Cardiac muscle cell (in vitro differentiated cells and primary cell): ENCODE measurements around the gene ZBTB39. TPM values are rescaled to one million over a fixed set of nuclear protein-coding genes. Genes with fewer than 3 reads are reported as not detected.

Experiments used
- DNase-seq, 2 donors: peaks; one replicate each; pipeline versions ENCODE4 v3.0.0 to v3.0.0-alpha.2; 2010 to 2017; ENCODE audit warnings: low read depth in 1 of 2, low spot score in 1 of 2
- H3K27ac ChIP-seq: fragments of 200-600 bp; sonication (generic); 2 replicates; pipeline ENCODE4 v1.5.1; 2016
- H3K27me3 ChIP-seq: fragments of 200-600 bp; sonication (generic); 2 replicates; pipeline ENCODE4 v1.6.0; 2016; ENCODE audit warnings: control low read depth
- H3K36me3 ChIP-seq: fragments of 200-600 bp; sonication (generic); 2 replicates; pipeline ENCODE4 v1.5.1; 2016; ENCODE audit warnings: control low read depth
- H3K4me1 ChIP-seq: fragments of 200-600 bp; sonication (generic); 2 replicates; pipeline ENCODE4 v1.8.1; 2017; ENCODE audit warnings: low read depth, mild to moderate bottlenecking, mixed run types
- H3K4me3 ChIP-seq: fragments of 200-600 bp; sonication (generic); 2 replicates; pipeline ENCODE4 v1.5.1; 2016; ENCODE audit warnings: mild to moderate bottlenecking
- H3K9me3 ChIP-seq: fragments of 200-600 bp; sonication (generic); 2 replicates; pipeline ENCODE4 v1.5.1; 2017; ENCODE audit warnings: low read depth, mild to moderate bottlenecking, control low read depth
- polyA plus RNA-seq: library from polyadenylated mRNA; unstranded; fragments of >200 nt; fragmentation: Nextera tagmentation; extraction: Ambion mirVana; gene quantifications from 2 replicates; pipeline ENCODE4 v1.2.1, GENCODE V29; 2016
- total RNA-seq: library from RNA; depleted of rRNA; stranded (reverse); fragments of >200 nt; gene quantifications from 2 replicates; pipeline ENCODE4 v1.2.3, GENCODE V29; 2016
- TF ChIP-seq, protein P1 (sequence below): IDR thresholded peaks from 2 replicates; pipeline ENCODE4 v1.5.1; 2012; ENCODE audit warnings: low read depth, mild to moderate bottlenecking, low read length

Gene ZBTB39
- total and polyA plus RNA-seq, 2 experiments from 2014 or later = 8.8 to 17.9 TPM

DNA sequence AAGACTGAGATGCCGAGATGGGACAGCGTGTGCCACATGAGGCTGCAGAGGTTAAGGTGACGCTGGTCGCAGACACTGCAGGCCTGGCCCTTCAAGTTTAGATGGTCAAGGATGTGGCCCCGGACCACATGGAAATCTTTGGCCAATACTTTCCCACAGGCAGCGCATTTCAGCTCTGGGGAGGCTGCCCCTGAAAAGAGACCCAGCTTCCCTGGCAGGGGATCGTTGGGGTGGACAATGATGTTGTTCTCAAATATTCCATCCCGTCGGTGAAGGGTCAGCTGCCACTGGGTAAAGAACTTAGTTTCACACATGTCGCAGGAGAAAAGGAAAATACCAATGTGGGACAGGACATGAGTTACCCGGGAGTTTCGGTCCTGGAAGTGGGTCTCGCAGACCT, 3.0 kb downstream of the ZBTB39 start:
- peaks cover 11% of the 10 kb centered on the region for H3K4me1 ChIP-seq
- H3K27me3 ChIP-seq = no peaks in the 10 kb centered on the region
- H3K36me3 ChIP-seq = peaks cover 19% of the 10 kb centered on the region
- no peaks in the 10 kb centered on the region for H3K9me3 ChIP-seq
- no peak overlapping the region for H3K4me3 ChIP-seq
- TF ChIP-seq, protein P1, sequence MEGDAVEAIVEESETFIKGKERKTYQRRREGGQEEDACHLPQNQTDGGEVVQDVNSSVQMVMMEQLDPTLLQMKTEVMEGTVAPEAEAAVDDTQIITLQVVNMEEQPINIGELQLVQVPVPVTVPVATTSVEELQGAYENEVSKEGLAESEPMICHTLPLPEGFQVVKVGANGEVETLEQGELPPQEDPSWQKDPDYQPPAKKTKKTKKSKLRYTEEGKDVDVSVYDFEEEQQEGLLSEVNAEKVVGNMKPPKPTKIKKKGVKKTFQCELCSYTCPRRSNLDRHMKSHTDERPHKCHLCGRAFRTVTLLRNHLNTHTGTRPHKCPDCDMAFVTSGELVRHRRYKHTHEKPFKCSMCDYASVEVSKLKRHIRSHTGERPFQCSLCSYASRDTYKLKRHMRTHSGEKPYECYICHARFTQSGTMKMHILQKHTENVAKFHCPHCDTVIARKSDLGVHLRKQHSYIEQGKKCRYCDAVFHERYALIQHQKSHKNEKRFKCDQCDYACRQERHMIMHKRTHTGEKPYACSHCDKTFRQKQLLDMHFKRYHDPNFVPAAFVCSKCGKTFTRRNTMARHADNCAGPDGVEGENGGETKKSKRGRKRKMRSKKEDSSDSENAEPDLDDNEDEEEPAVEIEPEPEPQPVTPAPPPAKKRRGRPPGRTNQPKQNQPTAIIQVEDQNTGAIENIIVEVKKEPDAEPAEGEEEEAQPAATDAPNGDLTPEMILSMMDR = no peak
- no peak overlapping the region for H3K27ac ChIP-seq
- no peak for DNase-seq

GRCh38 chr12:57001448-57001906, 4.9 kb downstream of the ZBTB39 start:
- TF ChIP-seq, protein P1 = peak; percentile 81
- H3K9me3 ChIP-seq = no peaks in the 10 kb centered on the region
- DNase-seq = peak; percentile 77 to 81
- no peak overlapping the region for H3K4me3 ChIP-seq
- peaks cover 8% of the 10 kb centered on the region for H3K4me1 ChIP-seq
- H3K36me3 ChIP-seq = peaks cover 19% of the 10 kb centered on the region
- H3K27ac ChIP-seq = no peak overlapping the region
- no peaks in the 10 kb centered on the region for H3K27me3 ChIP-seq

GRCh38 chr12:57000393-57000792, 6.0 kb downstream of the ZBTB39 start:
- Histone ChIP-seq H3K4me3 (no peak overlapping the region), H3K9me3 (no peaks in the 10 kb centered on the region), H3K27ac (no peak overlapping the region), H3K27me3 (no peaks in the 10 kb centered on the region), H3K4me1 (peaks cover 7% of the 10 kb centered on the region), H3K36me3 (peaks cover 19% of the 10 kb centered on the region)
- no peak for DNase-seq
- TF ChIP-seq, protein P1 = no peak

DNA sequence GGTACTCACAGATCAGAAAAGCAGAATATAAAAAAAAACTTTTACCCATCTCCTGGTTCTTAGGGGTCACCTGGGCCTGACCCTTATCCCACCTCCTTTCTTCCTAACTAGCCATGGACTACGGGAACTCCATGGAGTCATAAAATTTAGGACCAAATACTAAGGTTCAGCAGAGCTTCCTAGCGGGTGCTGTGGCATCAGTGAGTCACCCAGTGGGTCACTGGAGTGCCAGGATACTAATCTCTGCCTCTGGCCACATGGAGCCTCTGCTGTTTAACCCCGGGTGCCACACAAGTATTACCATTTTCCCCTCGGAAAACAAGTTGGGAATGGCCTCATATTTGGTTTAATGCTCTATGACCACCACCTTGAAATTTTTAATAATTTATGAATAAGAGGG, 6.9 kb downstream of the ZBTB39 start:
- H3K4me1 ChIP-seq = peaks cover 3% of the 10 kb centered on the region
- H3K27me3 ChIP-seq = no peaks in the 10 kb centered on the region
- peaks cover 19% of the 10 kb centered on the region for H3K36me3 ChIP-seq
- no peaks in the 10 kb centered on the region for H3K9me3 ChIP-seq
- DNase-seq = no peak
- H3K4me3 ChIP-seq = no peak overlapping the region
- TF ChIP-seq, protein P1 = no peak
- H3K27ac ChIP-seq = no peak overlapping the region

- H3K9me3 ChIP-seq = no peaks in the 10 kb centered on the region
- no peak overlapping the region for H3K4me3 ChIP-seq
- TF ChIP-seq, protein P1 = no peak
- no peak for DNase-seq
- H3K27me3 ChIP-seq = no peaks in the 10 kb centered on the region
- H3K36me3 ChIP-seq = peaks cover 19% of the 10 kb centered on the region
- peaks cover 3% of the 10 kb centered on the region for H3K4me1 ChIP-seq
- H3K27ac ChIP-seq = no peak overlapping the region
Measured at GRCh38 chr12:56998981-56999380, 7.4 kb downstream of the ZBTB39 start.

GRCh38 chr12:56998316-56998715, 8.0 kb downstream of the ZBTB39 start:
- Histone ChIP-seq H3K9me3 (no peaks in the 10 kb centered on the region), H3K27me3 (no peaks in the 10 kb centered on the region), H3K27ac (no peak overlapping the region), H3K36me3 (peaks cover 16% of the 10 kb centered on the region), H3K4me3 (no peak overlapping the region), H3K4me1 (peaks cover 3% of the 10 kb centered on the region)
- TF ChIP-seq, protein P1 = no peak
- no peak for DNase-seq
